Liver (tissue), 3 donors: ENCODE data around the gene NCDN.

ENCODE experiments used
- CTCF ChIP-seq: fragments of 150-350 bp; IDR thresholded peaks from 2 replicates; pipeline ENCODE4 v1.5.1; 2017; ENCODE audit warnings: improper control_type of control experiment, low read depth, low read length; ENCODE audit not compliant: missing input control
- SP1 ChIP-seq: IDR thresholded peaks from 2 replicates; pipeline ENCODE4 v1.6.1; 2018; ENCODE audit warnings: antibody characterized with exemption, mild to moderate bottlenecking
- TAF1 ChIP-seq: conservative IDR thresholded peaks from 2 replicates; pipeline ENCODE4 v1.6.1; 2016; ENCODE audit warnings: antibody characterized with exemption, mild to moderate bottlenecking
- YY1 ChIP-seq: IDR thresholded peaks from 2 replicates; pipeline ENCODE4 v1.6.1; 2016; ENCODE audit warnings: antibody characterized with exemption, mild to moderate bottlenecking
- TF ChIP-seq, protein P1 (sequence below): IDR thresholded peaks from 2 replicates; pipeline ENCODE4 v1.6.1; 2016; ENCODE audit warnings: antibody characterized with exemption
- TF ChIP-seq, protein P2 (sequence below): IDR thresholded peaks from 2 replicates; pipeline ENCODE4 v1.6.1; 2016; ENCODE audit warnings: antibody characterized with exemption, mild to moderate bottlenecking
- donor health status: healthy.
- donor health status: healthy.

DNA sequence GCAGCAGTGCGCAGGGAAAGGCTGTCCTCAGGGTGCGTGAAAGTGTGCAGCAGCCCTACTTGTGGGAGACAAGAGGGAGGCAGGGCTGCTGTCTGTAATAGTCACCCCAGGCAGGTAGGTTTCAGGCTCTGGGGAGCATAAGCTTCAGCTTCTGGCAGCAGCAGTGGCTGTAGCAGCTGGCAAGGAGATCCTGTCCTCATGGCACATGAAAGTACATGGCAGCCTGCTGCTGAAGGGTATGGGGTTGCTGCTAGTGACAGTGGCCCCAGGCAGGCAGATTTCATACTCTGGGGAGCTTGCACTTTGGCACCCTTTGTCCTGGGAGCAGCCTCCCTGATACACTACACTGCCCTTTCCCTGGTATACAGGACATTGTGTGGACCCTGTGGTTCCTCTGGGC lies 26.7 kb upstream of the NCDN start:
- TF ChIP-seq YY1 (no peak), CTCF (no peak), TAF1 (no peak), SP1 (no peak)
- TF ChIP-seq, protein P1, sequence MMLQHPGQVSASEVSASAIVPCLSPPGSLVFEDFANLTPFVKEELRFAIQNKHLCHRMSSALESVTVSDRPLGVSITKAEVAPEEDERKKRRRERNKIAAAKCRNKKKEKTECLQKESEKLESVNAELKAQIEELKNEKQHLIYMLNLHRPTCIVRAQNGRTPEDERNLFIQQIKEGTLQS = no peak
- TF ChIP-seq, protein P2, sequence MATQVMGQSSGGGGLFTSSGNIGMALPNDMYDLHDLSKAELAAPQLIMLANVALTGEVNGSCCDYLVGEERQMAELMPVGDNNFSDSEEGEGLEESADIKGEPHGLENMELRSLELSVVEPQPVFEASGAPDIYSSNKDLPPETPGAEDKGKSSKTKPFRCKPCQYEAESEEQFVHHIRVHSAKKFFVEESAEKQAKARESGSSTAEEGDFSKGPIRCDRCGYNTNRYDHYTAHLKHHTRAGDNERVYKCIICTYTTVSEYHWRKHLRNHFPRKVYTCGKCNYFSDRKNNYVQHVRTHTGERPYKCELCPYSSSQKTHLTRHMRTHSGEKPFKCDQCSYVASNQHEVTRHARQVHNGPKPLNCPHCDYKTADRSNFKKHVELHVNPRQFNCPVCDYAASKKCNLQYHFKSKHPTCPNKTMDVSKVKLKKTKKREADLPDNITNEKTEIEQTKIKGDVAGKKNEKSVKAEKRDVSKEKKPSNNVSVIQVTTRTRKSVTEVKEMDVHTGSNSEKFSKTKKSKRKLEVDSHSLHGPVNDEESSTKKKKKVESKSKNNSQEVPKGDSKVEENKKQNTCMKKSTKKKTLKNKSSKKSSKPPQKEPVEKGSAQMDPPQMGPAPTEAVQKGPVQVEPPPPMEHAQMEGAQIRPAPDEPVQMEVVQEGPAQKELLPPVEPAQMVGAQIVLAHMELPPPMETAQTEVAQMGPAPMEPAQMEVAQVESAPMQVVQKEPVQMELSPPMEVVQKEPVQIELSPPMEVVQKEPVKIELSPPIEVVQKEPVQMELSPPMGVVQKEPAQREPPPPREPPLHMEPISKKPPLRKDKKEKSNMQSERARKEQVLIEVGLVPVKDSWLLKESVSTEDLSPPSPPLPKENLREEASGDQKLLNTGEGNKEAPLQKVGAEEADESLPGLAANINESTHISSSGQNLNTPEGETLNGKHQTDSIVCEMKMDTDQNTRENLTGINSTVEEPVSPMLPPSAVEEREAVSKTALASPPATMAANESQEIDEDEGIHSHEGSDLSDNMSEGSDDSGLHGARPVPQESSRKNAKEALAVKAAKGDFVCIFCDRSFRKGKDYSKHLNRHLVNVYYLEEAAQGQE = no peak
